H9 (cell line): Measurements from ENCODE around the gene WDR37. TPM values are rescaled to one million over a fixed set of nuclear protein-coding genes. Genes with fewer than 3 reads are reported as not detected.

ENCODE experiments used
- DNase-seq: peaks from one replicate; pipeline ENCODE4 v3.0.0-alpha.2; 2017
- H2AFZ ChIP-seq: one replicate; pipeline ENCODE4 v1.6.1; 2013; ENCODE audit warnings: mild to moderate bottlenecking, low read length, control low read depth, moderate library complexity
- H2AK5ac ChIP-seq: 2 replicates; pipeline ENCODE4 v1.6.1; 2013; ENCODE audit warnings: low read length, control low read depth, mixed read lengths; ENCODE audit not compliant: insufficient read length
- H2BK120ac ChIP-seq: one replicate; pipeline ENCODE4 v1.6.1; 2013; ENCODE audit warnings: low read depth, mild to moderate bottlenecking, low read length, control low read depth, inconsistent platforms; ENCODE audit not compliant: poor library complexity, severe bottlenecking
- H2BK12ac ChIP-seq: 2 replicates; pipeline ENCODE4 v1.6.1; 2013; ENCODE audit warnings: low read length, control low read depth, mixed read lengths, low read depth; ENCODE audit not compliant: insufficient read length
- H2BK15ac ChIP-seq: 2 replicates; pipeline ENCODE4 v1.6.1; 2013; ENCODE audit warnings: low read depth, low read length, control low read depth
- H2BK20ac ChIP-seq: one replicate; pipeline ENCODE4 v1.6.1; 2013; ENCODE audit warnings: low read depth, mild to moderate bottlenecking, low read length, control low read depth, inconsistent platforms; ENCODE audit not compliant: poor library complexity, severe bottlenecking
- H2BK5ac ChIP-seq: 2 replicates; pipeline ENCODE4 v1.6.1; 2013; ENCODE audit warnings: low read length, control low read depth, mixed read lengths; ENCODE audit not compliant: insufficient read length
- H3K14ac ChIP-seq: 2 replicates; pipeline ENCODE4 v1.6.1; 2013; ENCODE audit warnings: low read length, control low read depth; ENCODE audit not compliant: insufficient read depth
- H3K18ac ChIP-seq: 2 replicates; pipeline ENCODE4 v1.6.1; 2013; ENCODE audit warnings: low read depth, mild to moderate bottlenecking, mixed read lengths, low read length, control low read depth; ENCODE audit not compliant: insufficient read length
- H3K23ac ChIP-seq: 2 replicates; pipeline ENCODE4 v1.6.1; 2013; ENCODE audit warnings: low read length, control low read depth, mixed read lengths, low read depth; ENCODE audit not compliant: insufficient read length
- H3K23me2 ChIP-seq: 2 replicates; pipeline ENCODE4 v1.6.1; 2013; ENCODE audit warnings: low read depth, mild to moderate bottlenecking, mixed read lengths, low read length, control low read depth; ENCODE audit not compliant: insufficient read length, poor library complexity, severe bottlenecking
- H3K27ac ChIP-seq: 2 replicates; pipeline ENCODE4 v1.5.1; 2013; ENCODE audit warnings: low read length, control low read depth, mixed read lengths, low read depth; ENCODE audit not compliant: insufficient read length
- H3K27me3 ChIP-seq: 2 replicates; pipeline ENCODE4 v1.6.1; 2013; ENCODE audit warnings: low read length, control low read depth, inconsistent platforms; ENCODE audit not compliant: insufficient read depth
- H3K4ac ChIP-seq: 2 replicates; pipeline ENCODE4 v1.6.1; 2013; ENCODE audit warnings: low read depth, mild to moderate bottlenecking, control low read depth, inconsistent platforms, low read length, moderate library complexity
- H3K4me1 ChIP-seq: 2 replicates; pipeline ENCODE4 v1.6.1; 2013; ENCODE audit warnings: low read length, control low read depth, inconsistent platforms; ENCODE audit not compliant: insufficient read depth
- H3K4me2 ChIP-seq: 2 replicates; pipeline ENCODE4 v1.6.1; 2013; ENCODE audit warnings: low read length, control low read depth, mixed read lengths; ENCODE audit not compliant: insufficient read length, insufficient read depth
- H3K56ac ChIP-seq: 2 replicates; pipeline ENCODE4 v1.6.1; 2013; ENCODE audit warnings: low read depth, mild to moderate bottlenecking, mixed read lengths, low read length, control low read depth; ENCODE audit not compliant: insufficient read length
- H3K79me1 ChIP-seq: 2 replicates; pipeline ENCODE4 v1.6.1; 2013; ENCODE audit warnings: low read depth, mild to moderate bottlenecking, moderate library complexity, low read length, control low read depth, inconsistent platforms; ENCODE audit not compliant: insufficient read depth, poor library complexity, severe bottlenecking
- H3K79me2 ChIP-seq: 2 replicates; pipeline ENCODE4 v1.6.1; 2013; ENCODE audit warnings: low read length, control low read depth, inconsistent platforms; ENCODE audit not compliant: insufficient read depth
- H3K9ac ChIP-seq: 2 replicates; pipeline ENCODE4 v1.6.1; 2013; ENCODE audit warnings: low read length, control low read depth, mixed read lengths; ENCODE audit not compliant: insufficient read length; ENCODE audit errors: extremely low read depth
- H3K9me3 ChIP-seq: one replicate; pipeline ENCODE4 v1.6.1; 2013; ENCODE audit warnings: low read depth, low read length, inconsistent platforms; ENCODE audit not compliant: control insufficient read depth
- H3T11ph ChIP-seq: one replicate; pipeline ENCODE4 v1.6.1; 2013; ENCODE audit warnings: mild to moderate bottlenecking, low read length, control low read depth, inconsistent platforms
- H4K20me1 ChIP-seq: one replicate; pipeline ENCODE4 v1.6.1; 2013; ENCODE audit not compliant: control insufficient read depth, insufficient read length, insufficient read depth
- H4K5ac ChIP-seq: 2 replicates; pipeline ENCODE4 v1.6.1; 2013; ENCODE audit warnings: low read depth, mild to moderate bottlenecking, mixed read lengths, low read length, control low read depth; ENCODE audit not compliant: insufficient read length
- H4K8ac ChIP-seq: replicated peaks from 2 replicates; pipeline ENCODE4 v1.6.1; 2013; ENCODE audit warnings: low read length, control low read depth, mixed read lengths, low read depth; ENCODE audit not compliant: insufficient read length
- H4K91ac ChIP-seq: 2 replicates; pipeline ENCODE4 v1.6.1; 2013; ENCODE audit warnings: low read depth, mild to moderate bottlenecking, moderate library complexity, mixed read lengths, low read length, control low read depth; ENCODE audit not compliant: insufficient read length
- H3K27ac Mint-ChIP-seq, 3 experiments: 2 replicates in 2 of 3; 3 replicates in 1 of 3; pipeline ENCODE4 v1.8.0; 2020 to 2021; ENCODE audit warnings: mixed read lengths in 3 of 3, mild to moderate bottlenecking in 1 of 3, moderate library complexity in 1 of 3
- H3K27me3 Mint-ChIP-seq: 2 replicates; pipeline ENCODE4 v1.8.0; 2021; ENCODE audit warnings: low read depth, mild to moderate bottlenecking, moderate library complexity, mixed read lengths
- H3K36me3 Mint-ChIP-seq, 3 experiments: 2 replicates in 2 of 3; 3 replicates in 1 of 3; pipeline ENCODE4 v1.8.0; 2020 to 2021; ENCODE audit warnings: low read depth in 3 of 3, mixed read lengths in 3 of 3; ENCODE audit not compliant: insufficient read depth in 1 of 3
- H3K4me1 Mint-ChIP-seq, 2 experiments: 2 replicates each; pipeline ENCODE4 v1.8.0; 2020; ENCODE audit warnings: mixed read lengths in 2 of 2
- H3K4me3 Mint-ChIP-seq, 2 experiments: 2 replicates in 1 of 2; 3 replicates in 1 of 2; pipeline ENCODE4 v1.8.0; 2020 to 2021; ENCODE audit warnings: mild to moderate bottlenecking in 2 of 2, mixed read lengths in 2 of 2, moderate library complexity in 1 of 2
- H3K9me3 Mint-ChIP-seq, 2 experiments: 2 replicates in 1 of 2; 3 replicates in 1 of 2; pipeline ENCODE4 v1.8.0; 2020; ENCODE audit warnings: mild to moderate bottlenecking in 2 of 2, mixed read lengths in 2 of 2, moderate library complexity in 1 of 2
- CTCF ChIP-seq: fragments of 200-600 bp; sonication (generic); conservative IDR thresholded peaks from 3 replicates; pipeline ENCODE4 v1.8.0; 2021; ENCODE audit warnings: antibody characterized with exemption, mild to moderate bottlenecking
- WGBS: extraction: QIAGEN DNeasy Blood & Tissue Kit; methylation state at CpG from one replicate; pipeline ENCODE4 v1.1.7; 2013; ENCODE audit warnings: missing lambda C conversion rate, low lambda C conversion rate, mixed read lengths; ENCODE audit not compliant: insufficient read length; ENCODE audit errors: extremely low coverage; 5-methylcytosine and 5-hydroxymethylcytosine counted together
- total RNA-seq: library from RNA; stranded (reverse); gene quantifications from 2 replicates; pipeline ENCODE4 v1.2.1, GENCODE V29; 2021

WDR37 gene
- total RNA-seq, 1 experiment from 2014 or later = 13.1 TPM

DNA sequence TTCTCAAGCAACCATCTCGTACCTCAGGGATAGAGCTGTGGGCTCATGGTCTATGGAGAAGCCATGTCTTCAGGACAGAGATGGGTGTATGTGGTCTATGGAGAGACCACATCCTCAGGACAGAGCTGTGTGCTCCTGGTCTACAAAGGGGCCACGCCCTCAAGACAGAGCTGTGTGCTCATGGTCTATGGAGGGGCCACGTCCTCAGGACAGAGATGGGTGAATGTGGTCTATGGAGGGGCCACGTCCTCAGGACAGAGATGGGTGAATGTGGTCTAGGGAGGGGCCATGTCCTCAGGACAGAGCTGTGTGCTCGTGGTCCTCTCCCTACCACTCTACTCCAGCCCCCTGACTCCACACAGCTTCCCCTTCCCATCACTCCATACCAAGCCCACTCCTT is 117.8 kb downstream of the WDR37 start:
- peaks cover 4% of the 10 kb centered on the region for H3K27me3 Mint-ChIP-seq
- Histone ChIP-seq H2BK120ac (no peak overlapping the region), H2AK5ac (no peak overlapping the region), H3K27ac (no peak overlapping the region), H2AFZ (no peak overlapping the region), H4K91ac (no peak overlapping the region), H3K14ac (no peak overlapping the region), H3K4ac (no peak overlapping the region), H3K18ac (no peak overlapping the region), H3K9ac (no peak overlapping the region), H2BK5ac (no peak overlapping the region), H3K9me3 (no peaks in the 10 kb centered on the region), H4K8ac (no peak overlapping the region), H3K23ac (no peak overlapping the region), H3K27me3 (no peaks in the 10 kb centered on the region), H2BK12ac (no peak overlapping the region), H3K4me1 (no peaks in the 10 kb centered on the region), H3T11ph (no peak overlapping the region), H4K5ac (no peak overlapping the region), H2BK15ac (no peak overlapping the region), H3K56ac (no peak overlapping the region), H3K79me2 (no peaks in the 10 kb centered on the region), H4K20me1 (no peaks in the 10 kb centered on the region), H3K23me2 (no peaks in the 10 kb centered on the region), H2BK20ac (no peak overlapping the region), H3K4me2 (no peak overlapping the region), H3K79me1 (no peaks in the 10 kb centered on the region)
- H3K4me1 Mint-ChIP-seq = peaks cover 0 to 13% of the 10 kb centered on the region in 2 experiments; a peak in 2 of 4 replicates
- H3K4me3 Mint-ChIP-seq = no peak overlapping the region
- H3K9me3 Mint-ChIP-seq = no peaks in the 10 kb centered on the region
- no CpG with 5 or more reads among the region's 5 CpGs for WGBS
- no peaks in the 10 kb centered on the region for H3K36me3 Mint-ChIP-seq
- TF ChIP-seq CTCF = no peak
- no peak overlapping the region; a peak in 1 of 7 replicates for H3K27ac Mint-ChIP-seq
- no peak for DNase-seq
